GM18520 (cell line): ENCODE data around the gene PAN3.

Experiments used
- ATAC-seq: cut with Tn5 transposase; IDR thresholded peaks from one replicate; pipeline ENCODE4 v1.9.1; 2021; ENCODE audit not compliant: unreplicated experiment

PAN3 gene

DNA sequence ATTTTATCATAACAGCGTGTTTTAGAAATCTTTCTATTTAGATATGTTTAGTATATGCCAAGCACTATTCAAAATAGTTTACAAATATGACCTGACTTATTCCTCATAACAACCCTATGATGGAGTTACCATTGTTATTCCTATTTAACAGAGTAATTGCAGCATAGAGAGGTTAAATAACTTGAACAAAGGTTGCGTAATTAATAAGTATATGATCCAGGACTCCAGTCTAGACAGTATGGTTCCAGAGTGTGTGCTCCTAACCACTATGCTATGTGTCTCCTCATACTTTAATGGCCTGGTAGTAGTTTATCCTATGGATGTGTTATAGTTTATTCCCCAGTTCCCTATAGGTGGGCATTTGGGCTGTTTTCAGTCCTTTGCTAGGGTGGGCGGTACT is 145.3 kb downstream of the PAN3 start:
- no peak for ATAC-seq

DNA sequence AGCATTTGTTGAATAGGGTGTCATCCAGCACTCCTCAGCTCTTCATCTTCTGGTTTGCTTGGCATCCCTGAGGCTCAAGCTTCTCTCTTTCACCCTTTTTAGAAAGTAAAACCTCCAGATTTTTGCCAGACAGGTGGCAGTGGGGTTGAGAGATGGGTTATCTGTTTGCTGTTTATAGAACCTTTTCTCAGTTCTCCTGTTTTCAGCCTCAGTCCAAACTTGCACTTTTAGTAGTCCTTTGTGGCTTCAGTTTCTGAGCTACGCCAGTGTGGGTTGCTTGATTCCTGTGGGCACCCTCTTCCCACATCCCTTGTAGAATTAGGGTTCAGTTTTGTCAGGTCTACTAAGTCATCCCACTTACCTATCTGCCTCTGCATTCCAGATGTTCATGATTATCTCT is 147.9 kb downstream of the PAN3 start:
- ATAC-seq = no peak

DNA sequence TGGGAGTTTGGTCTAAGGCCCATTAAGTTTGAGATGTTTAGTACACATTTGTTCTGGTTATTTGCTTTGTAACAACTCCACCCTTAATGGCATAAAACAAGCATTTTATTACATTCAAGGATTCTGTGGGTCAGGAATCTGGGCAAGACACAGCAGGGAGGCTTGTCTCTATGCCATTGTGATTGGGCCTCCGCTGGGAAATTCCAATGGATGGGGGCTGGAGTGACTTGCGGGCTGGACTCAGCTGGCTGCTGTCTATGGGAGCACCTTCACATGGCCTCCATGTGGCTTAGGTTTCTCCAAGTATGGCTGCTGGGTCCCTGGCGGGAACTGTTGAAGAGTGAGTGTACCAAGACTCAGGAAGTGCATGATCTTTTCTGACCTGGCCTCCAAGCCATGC is 159.0 kb downstream of the PAN3 start:
- no peak for ATAC-seq

DNA sequence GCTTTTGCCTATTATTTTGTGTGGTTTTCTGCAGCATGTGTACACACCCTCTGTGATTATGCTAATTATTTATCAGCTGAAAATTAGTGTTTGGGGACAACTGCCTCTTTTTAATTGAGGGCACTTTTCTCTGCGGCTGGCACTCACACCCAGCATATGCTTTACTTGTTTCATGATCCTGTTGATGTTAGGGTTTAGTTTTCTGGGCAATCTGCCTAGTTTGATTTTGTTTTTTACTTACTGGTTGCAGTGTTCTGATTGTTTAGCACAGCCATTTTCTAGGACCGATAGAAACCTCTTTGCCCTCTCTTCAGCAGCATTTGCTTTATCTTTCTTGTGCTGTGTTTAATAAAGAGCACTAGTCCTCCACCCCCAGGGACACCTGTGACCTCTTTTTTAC is 161.6 kb downstream of the PAN3 start:
- no peak for ATAC-seq

DNA sequence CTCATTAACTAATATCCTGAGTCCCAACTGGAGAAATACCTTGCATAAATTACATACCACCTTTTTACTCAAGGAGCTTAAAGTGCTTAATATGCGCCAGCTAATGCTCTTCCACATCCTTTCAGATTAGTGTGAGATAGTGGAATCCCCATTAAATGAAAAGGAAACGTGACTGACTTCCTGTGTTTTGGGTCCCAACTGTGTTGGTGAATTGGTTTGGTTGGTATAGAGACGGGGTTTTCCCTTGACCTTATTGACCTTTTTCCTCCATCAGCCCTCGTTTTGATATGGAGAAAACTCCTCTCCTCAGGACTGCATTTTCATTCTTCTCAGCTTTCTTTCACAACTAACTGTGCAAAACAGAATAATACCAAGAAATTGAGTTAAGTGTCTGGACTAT is 163.5 kb downstream of the PAN3 start:
- ATAC-seq = no peak

DNA sequence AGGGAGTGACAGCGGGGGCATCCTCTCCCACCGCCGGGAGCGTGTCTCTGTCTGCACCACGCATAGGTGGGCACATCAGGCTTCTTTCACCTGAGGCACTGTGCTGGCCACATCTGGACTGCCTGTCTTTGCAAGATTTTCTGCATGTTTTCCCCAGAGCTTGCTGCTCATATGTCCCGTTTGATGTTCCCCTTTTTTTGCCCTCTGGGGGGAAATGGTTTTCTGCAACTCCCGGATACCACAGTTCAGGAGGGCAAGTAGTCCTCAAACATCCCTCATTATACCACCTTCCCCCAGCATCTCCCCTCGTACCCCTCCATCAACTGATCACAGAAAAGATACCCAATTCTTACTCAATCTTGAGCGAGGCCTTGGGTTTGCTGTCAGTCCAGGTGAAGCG is 168.0 kb downstream of the PAN3 start:
- ATAC-seq = no peak

DNA sequence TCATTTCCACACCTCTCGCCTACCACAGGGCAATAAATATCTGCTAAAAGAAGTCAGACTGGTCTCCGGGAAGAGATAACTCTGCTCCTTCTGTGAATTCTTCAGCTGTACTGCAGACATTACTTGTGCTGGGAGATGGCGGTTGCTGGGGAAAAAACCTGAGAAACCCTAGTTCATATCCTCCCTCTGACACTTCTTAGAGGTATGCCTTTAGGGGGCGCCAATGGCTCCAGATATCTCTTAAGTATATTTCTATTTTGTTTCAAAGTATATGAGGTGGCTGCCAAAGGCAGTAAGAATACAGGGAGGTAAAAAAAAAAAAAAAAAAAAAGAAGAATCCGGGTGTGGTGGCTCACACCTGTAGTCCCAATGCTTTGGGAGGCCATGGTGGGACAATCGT is 175.2 kb downstream of the PAN3 start:
- ATAC-seq = no peak

DNA sequence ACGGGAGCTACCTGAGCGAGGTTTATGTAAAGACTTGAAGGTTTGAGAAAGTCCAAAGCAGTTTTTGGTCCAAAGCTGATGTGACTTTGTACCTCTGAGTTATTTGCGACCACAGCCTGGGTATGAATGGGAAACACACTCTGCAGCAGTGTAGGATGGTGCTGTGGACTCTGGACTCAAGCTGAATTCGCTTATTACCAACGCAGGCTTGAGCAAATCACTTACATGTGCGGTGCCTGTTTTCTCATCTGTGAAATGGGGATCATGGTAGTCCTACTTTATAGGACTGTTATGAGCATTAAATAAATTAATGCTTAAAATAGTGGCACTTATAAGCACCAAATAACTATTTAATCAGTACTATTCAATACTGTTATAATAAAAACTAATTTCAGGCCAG is 176.5 kb downstream of the PAN3 start:
- ATAC-seq = no peak

DNA sequence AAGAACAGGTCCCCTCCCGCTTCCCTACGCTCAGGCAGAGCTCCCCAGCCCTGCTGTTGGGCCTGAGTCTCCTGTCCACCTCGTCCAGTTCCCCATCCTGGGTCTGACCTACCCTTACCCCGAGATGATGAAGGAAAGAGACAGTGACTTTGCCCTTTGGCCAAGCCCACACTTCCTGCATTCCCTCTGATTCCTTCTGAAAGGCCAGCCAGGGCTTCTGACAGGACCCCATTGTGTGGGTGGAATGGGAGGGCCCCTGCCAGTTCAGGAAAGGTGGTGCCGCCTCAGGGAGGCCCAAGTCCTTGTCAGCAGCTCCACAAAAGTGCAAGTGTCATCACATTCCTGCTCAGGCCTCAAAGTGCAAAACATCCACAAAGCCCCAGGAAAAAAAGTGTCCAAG is 177.8 kb downstream of the PAN3 start:
- ATAC-seq = no peak

DNA sequence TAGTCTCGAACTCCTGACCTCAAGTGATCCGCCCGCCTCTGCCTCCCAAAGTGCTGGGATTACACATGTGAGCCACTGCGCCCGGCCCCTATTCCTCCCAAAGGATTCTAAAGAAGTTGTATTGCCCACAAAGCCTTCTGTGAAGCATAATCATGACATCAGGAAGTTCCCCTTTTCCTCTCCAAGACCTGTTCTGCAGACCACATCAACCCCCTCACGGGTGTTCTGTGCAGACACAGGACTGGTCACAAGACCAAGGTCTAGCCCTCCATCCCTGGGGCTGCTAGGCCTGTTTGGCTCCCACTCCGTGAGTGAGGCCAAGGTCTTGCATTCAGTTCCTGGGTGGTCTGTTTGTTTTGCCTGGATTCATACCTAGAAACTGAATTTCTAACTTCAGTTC is 178.5 kb downstream of the PAN3 start:
- no peak for ATAC-seq

DNA sequence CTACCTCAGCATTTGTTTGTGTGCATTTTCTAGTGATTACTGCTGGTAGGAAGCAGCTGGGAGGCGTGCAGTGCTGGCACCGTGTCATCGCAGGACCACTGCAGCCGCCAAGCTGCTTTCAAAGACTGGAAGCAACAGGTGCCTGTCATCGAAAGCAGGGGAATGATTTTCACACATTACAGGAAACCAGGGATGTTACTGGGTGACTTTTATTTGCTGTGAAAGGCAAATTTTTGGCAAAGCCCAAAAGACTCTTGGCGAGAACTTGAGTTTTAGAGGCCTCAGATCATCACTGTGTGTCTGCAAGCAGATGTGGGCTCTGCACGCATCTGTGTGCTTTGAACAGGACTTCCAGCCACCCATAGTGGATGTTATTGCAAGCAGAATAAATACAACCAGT is 180.2 kb downstream of the PAN3 start:
- ATAC-seq = no peak

DNA sequence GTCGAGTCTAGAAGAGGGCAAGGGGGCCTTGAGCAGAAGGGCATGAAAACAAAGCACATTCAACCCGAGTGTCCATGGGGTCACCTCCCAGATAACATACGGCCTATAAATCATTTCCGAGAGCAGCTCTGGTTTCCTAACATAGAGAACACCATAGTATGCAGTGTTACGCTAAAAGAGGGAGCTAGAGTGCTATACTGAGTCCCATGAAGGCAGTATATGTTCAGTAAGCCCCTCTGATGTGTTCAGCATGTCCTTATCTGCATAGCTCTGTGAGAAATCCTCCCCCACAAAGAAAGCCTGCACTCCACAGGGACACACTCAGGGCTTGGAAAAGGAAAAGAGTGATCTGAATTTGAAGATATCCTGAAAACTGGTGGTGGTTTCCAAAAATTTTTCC is 181.2 kb downstream of the PAN3 start:
- ATAC-seq = no peak

DNA sequence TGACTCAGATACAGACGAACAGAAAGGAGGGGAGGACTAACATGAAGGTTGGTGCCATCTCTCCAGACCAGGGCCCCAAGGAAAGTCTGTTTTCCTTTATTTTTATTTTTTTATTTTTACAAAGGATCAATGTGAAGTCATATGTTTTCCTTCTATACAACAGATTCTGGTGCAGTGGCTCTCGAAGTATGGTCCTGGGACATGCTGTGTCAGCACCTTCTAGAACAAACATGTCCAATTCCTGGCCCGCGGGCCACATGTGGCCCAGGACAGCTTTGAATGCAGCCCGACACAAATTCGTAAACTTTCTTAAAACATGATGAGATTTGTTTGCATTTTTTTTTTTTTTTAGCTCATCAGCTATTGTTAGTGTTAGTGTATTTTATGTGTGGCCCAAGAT is 181.9 kb downstream of the PAN3 start:
- ATAC-seq = no peak

DNA sequence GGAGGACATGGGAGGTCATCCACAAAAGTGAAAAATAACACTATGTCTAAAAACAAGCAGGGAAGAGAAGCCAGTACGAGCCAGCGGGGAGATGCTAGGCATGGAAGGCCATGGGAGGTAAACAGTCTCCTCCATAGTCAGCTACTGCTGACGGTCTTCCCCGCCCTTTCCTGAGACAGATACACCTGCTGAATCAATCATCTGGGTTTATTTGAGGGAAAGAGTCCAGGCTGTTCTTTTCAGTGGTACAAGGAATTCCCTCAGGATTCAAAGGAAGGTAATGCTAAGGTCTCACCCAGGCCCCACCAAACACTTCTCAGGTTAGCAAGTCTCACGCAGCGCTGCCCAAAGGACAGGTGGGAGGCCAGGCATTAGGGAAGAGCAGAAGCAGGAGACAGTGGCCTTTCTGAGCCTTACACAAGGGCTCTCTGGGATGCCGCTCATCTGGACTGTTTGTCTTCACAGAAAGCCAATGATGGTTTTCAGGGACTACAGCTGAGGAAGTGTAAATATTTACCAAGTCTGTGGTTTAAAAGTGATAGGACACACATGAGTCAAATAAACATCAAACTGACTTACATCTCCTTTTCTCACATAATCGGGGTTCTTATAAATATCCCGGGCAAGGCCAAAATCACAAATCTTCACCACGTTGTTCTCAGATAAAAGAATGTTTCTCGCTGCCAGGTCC is 182.7 kb downstream of the PAN3 start:
- no peak for ATAC-seq

DNA sequence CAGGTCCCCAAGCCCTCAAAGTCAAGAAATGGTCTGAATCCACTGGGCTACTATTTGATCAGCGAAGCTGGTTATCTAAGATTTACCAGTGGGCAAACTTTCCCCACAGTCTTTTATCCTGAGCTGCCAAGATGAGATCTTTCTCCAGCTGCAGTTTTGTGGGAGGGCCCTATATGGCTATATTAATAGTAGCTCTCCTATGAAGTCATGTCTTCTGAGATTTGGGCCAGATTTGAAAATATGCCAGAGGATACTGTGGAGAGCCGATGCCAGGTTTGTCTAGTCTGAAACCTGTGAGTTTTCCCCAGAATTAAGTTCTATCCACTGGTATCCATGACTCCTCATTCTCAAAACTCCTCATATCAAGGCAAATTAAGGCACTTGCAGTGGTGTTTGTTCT is 183.4 kb downstream of the PAN3 start:
- ATAC-seq = no peak

DNA sequence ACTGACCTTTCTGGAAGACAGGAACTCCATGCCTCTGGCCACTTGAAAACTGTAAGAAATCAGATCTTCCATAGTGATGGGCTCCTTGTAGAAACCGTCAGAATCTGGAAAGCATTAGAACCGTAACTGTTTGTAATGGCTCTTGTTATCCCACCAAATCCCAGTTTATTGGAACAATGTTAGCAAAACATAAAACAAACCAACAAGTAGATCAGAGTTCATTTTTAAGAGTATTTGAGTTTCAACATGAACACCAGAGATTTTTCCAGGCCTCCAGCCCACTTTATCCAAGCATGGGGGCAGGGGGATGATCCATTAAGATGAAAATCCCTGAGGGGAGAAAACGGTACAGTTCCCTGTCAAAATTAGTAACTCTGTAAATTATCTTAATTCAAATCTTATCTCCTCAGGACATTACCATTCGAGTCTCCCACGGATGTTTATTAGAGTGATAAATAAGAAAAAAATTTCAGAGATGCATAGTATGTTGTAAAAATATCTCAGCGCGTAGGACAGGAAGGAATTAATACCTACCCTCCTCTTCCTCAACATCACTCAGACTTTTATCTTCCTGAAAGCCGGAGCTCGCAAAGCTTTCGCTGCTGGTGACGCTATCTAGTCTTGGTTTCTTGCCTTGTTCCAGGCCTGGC is 184.0 kb downstream of the PAN3 start:
- ATAC-seq = no peak

DNA sequence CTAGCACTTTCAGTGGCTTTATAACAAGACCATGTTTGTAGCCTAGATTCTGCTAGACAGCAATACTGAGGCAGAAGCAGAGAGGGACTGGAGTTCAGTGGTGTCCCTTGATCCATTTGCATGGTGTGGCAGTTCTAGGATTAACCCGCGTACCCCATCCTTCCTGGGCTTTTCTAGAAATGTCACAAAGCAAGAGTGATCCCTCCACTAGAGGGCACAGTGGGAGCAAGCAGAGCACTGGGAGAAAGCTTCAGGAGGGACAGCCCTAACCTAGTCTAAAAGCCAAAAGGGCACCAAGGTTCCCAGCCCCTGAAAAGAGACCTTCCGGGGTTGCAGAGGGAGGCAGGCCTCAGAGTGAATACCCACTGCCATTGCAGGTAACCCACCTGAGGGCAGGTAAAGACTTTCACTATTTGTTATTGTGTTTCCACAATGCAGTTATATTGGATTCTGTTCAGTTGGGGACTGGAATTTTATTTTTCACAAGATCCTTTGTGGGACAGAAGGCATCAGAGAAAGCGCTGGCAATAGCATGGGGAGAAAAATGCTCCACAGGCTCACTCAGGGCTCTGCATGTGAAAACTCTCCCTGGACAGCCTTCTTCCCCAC is 185.9 kb downstream of the PAN3 start:
- no peak for ATAC-seq

DNA sequence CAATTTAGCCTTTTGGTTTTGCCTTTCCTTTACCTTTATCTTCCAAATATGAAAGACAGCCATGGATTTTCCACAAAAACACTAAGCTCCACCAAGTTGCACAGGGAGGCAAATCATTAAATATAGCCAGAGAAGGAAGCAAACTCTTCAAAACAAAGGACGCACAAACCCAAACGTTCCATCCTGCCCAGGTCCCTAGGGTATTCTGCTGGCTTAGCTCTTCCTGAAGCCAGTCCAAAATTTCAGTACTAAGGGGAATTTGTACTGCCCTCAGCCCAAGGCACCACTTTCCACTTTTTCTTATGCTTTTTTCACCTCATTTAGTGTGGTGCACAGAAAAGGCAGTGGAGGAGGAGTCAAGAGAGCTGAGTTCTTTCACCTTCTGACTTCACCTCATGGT is 186.7 kb downstream of the PAN3 start:
- ATAC-seq = no peak

DNA sequence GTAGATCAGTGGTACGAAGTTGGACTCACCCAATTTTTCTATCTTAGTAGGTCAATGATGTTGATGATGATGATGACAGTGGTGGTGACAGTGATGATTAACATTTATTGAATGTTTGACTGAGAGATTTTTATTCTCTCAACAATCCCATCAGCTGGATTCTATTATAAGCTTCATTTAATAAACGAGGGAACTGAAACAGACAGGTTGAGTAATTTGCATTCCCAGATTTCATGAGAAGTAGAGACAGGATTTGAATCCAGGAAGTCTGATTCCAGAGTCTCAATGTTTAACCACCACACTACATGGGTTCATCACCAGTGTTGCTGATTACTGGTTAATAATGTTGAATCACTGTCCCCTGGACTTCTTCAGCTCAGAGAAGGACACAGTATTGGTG is 187.7 kb downstream of the PAN3 start:
- ATAC-seq = no peak

DNA sequence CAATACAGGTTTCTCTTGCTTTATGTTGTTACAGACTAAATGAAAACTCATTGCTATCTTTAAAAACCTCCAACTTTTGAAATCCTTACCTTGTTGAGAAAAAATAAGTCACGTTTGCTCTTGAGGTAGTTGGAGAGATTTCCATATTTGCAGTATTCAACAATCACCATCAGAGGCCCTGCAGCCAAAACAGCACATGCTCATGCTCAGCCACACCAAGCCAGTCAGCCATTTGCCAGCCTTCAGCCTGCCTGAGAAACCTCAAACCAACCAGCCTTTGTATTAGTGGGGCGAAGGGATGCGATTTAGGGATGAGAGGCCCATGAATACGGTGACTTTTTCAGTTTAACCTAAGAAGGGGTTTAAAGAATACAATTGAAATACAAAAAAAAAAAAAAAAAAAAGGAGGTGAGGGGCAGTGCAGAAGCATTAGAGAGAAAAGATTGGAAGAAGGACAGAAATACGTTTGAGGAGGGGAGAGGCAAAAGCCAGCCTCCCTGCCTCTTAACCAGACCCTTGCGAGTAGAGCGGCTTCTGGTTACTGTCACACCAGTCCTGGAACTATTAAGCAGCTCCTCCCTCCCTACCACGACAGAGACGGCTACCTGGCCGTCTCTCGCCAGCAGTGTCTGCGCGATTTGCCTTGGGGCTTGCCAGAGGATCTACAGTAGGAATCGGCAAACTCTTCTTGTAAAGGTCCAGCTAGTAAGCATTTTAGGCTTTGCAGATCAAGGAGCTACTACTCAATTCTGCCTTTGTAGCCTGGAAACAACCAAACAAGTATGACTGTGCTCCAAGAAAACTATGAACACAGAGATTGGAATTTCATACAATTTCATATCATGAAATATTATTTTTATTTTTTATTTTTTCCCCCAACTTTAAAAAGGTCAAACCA is 189.3 kb downstream of the PAN3 start:
- no peak for ATAC-seq

DNA sequence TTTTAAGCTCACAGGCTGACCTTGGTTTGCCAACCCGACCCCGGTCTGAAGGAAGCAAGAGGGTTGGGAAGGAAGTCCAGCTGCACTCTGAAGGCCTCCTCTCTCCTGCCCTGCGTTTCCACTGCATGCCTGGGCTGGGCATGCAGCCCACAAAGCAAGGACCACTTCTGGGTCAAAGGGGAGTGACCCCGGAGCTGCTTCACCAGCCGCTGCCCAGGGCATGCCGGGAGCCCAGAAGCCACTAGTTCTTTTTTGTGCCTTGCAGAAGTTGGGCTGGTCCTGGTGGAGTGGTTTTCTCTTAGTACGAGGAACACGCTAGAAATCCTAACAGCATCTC is 189.9 kb downstream of the PAN3 start:
- ATAC-seq = no peak
